ENCODE measurements around the gene ATP9A.

ATP9A gene

GRCh38 chr20:51679254-51679921 is 88.8 kb downstream of the ATP9A start:
- H3K4me3 ChIP-seq (ENCODE audit: low read depth, low read length), result no peak overlapping the region
- DNase-seq (ENCODE audit: low read depth), result no peak

DNA sequence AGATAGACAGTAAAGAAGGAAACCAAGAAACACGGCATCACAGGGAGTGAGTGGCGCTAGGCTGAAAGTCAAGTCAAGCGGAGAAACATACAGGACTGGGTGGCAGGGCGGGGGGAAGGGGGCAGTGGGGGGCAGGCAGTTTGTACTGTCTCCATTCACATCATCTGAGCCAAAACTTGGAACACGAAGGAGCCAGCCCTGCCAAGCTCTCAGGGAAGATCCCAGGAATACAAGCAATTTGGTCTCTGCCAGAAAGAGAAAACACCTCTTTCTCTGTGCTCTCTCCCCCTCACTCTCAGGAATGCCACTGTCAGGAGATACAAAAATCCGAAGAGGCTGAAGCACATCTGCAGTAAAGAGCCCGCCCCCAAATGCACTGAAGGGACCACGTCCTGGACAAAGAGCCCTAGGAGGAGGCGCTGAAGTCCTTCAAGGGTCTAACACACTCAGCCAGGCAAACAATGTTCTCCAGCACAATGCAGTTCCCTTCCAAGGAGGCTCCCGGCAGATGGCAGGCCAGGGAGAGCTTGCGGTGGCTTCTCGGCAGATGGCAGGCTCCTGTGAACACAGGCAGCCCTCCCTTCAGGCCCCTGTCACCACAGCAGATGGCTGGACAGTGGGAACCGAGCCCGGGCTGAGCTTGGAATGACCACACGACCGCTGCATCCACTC is 90.0 kb downstream of the ATP9A start:
- DNase-seq (ENCODE audit: low read depth), result no peak
- no peak for TF ChIP-seq MYC (IDR thresholded peaks at IDR 0.05; ENCODE audit: low read depth, low read length)
- no peak overlapping the region for H3K4me3 ChIP-seq (ENCODE audit: low read depth, low read length)

More at GRCh38 chr20:51679254-51679921, 88.8 kb downstream of the ATP9A start:
- TF ChIP-seq, protein P1, sequence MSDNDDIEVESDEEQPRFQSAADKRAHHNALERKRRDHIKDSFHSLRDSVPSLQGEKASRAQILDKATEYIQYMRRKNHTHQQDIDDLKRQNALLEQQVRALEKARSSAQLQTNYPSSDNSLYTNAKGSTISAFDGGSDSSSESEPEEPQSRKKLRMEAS (IDR thresholded peaks at IDR 0.05; ENCODE audit: low read depth, low read length), result no peak
- TF ChIP-seq CTCF (IDR thresholded peaks at IDR 0.05; ENCODE audit: low read depth, low read length) (no peak), POLR2A (IDR thresholded peaks at IDR 0.05; ENCODE audit: extremely low read depth, insufficient read length) (no peak)

- H3K4me3 ChIP-seq (ENCODE audit: low read depth, low read length), result no peak overlapping the region
- DNase-seq (ENCODE audit: low read depth), result no peak
- TF ChIP-seq CTCF (IDR thresholded peaks at IDR 0.05; ENCODE audit: low read depth, low read length), result no peak
- no peak for TF ChIP-seq MYC (IDR thresholded peaks at IDR 0.05; ENCODE audit: low read depth, low read length)
- TF ChIP-seq POLR2A (IDR thresholded peaks at IDR 0.05; ENCODE audit: extremely low read depth, insufficient read length), result no peak
- TF ChIP-seq, protein P1 (IDR thresholded peaks at IDR 0.05; ENCODE audit: low read depth, low read length), result no peak
These were observed 99.2 kb downstream of the ATP9A start for GRCh38 chr20:51668947-51669346.

DNA sequence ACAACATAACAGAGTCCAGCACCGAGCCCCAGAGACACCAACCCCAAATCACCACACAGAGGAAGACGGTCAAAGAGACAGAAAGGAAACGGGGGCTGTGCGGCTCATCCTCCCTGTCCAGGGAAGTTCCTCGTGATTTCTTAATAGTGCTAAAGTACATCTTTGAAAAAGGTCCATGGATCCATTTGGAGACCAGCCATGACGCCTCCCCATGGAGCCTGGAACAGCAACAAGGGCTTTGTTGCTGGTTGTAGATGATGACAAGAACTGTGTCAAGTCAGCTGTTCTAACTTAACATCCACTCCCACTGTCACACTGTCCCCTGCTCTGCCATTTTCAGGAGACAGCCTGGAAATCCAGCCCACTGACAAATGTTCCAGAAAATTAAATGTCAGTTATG is 99.7 kb downstream of the ATP9A start:
- TF ChIP-seq CTCF (IDR thresholded peaks at IDR 0.05; ENCODE audit: low read depth, low read length), result no peak
- TF ChIP-seq, protein P1 (IDR thresholded peaks at IDR 0.05; ENCODE audit: low read depth, low read length), result no peak
- no peak for TF ChIP-seq POLR2A (IDR thresholded peaks at IDR 0.05; ENCODE audit: extremely low read depth, insufficient read length)
- DNase-seq (ENCODE audit: low read depth), result no peak
- no peak overlapping the region for H3K4me3 ChIP-seq (ENCODE audit: low read depth, low read length)

DNA sequence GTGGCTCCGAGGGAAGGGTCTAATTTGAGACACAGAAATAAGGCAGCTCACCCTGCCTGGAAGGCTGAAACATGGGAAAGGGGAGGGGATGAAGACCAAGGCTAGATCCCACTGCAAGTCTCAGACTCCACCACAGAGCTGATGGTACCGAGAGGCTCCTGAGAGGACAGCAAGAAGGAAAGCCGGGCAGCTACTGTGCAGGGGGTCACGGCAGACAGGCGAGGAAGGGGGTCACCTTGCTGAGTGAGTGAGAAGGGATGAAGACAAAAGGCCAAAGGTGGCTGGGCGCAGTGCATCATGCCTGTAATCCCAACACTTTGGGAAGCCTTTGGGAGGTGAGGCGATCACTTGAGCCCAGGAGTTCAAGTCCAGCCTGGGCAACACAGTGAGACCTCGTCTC is 100.7 kb downstream of the ATP9A start:
- DNase-seq (ENCODE audit: low read depth), result no peak
- no peak overlapping the region for H3K4me3 ChIP-seq (ENCODE audit: low read depth, low read length)
- TF ChIP-seq MYC (IDR thresholded peaks at IDR 0.05; ENCODE audit: low read depth, low read length), result no peak
- TF ChIP-seq CTCF (IDR thresholded peaks at IDR 0.05; ENCODE audit: low read depth, low read length), result no peak
- TF ChIP-seq POLR2A (IDR thresholded peaks at IDR 0.05; ENCODE audit: extremely low read depth, insufficient read length), result no peak
- TF ChIP-seq, protein P1 (IDR thresholded peaks at IDR 0.05; ENCODE audit: low read depth, low read length), result no peak

DNA sequence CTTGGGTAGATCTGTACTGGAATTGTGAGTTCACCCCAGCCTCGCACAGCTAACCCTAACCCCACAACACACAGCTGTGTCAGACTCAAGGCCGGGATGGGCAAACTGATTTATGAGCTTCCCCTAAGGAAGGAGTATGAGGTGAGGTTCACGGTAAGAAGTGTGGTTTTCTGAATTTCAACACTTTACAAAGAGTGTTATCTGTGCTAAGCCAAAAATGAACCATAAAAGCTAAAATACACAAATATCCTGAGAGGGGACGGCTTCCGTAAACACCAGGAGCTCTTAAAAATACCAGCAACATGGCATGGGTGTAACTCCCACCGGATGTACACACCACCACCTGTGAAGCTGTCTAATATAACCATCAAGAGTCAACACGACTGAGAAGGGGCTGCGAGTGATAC is 101.2 kb downstream of the ATP9A start:
- H3K4me3 ChIP-seq (ENCODE audit: low read depth, low read length), result no peak overlapping the region
- TF ChIP-seq CTCF (IDR thresholded peaks at IDR 0.05; ENCODE audit: low read depth, low read length), result no peak
- no peak for TF ChIP-seq POLR2A (IDR thresholded peaks at IDR 0.05; ENCODE audit: extremely low read depth, insufficient read length)
- TF ChIP-seq, protein P1 (IDR thresholded peaks at IDR 0.05; ENCODE audit: low read depth, low read length), result no peak
- TF ChIP-seq MYC (IDR thresholded peaks at IDR 0.05; ENCODE audit: low read depth, low read length), result no peak
- no peak for DNase-seq (ENCODE audit: low read depth)
